GM12892 (cell line): Measurements from ENCODE around the gene SERINC2.

ENCODE experiments used
- POLR2A ChIP-seq: IDR thresholded peaks from 2 replicates; pipeline ENCODE4 v1.6.1; 2011; ENCODE audit warnings: low read depth, low read length, control low read depth
- POLR2AphosphoS5 ChIP-seq: IDR thresholded peaks from 2 replicates; pipeline ENCODE4 v1.6.1; 2011; ENCODE audit warnings: low read depth, low read length, control low read depth

- TF ChIP-seq POLR2AphosphoS5 (no peak), POLR2A (no peak)
These were observed 2.0 kb downstream of the SERINC2 start for GRCh38 chr1:31414980-31415370.
